Kidney (tissue), 14 donors: ENCODE measurements around the gene VPS52. TPM values are rescaled to one million over a fixed set of nuclear protein-coding genes. Genes with fewer than 3 reads are reported as not detected.

Experiments
- DNase-seq, 5 donors: peaks; one replicate each; pipeline ENCODE4 v3.0.0-alpha.2; 2013 to 2020
- FAIRE-seq: peaks from 2 replicates; lab custom pipeline; 2012; peaks lifted over from hg19 to GRCh38; lab: Jason Lieb, UNC
- H3K27ac ChIP-seq, 2 donors: one replicate each; pipeline ENCODE4 v1.7.0; 2013; ENCODE audit warnings: low read depth in 2 of 2, low read length in 2 of 2, inconsistent platforms in 1 of 2
- H3K27me3 ChIP-seq: one replicate; pipeline ENCODE4 v1.7.1; 2013; ENCODE audit warnings: low read length, inconsistent platforms; ENCODE audit not compliant: control insufficient read depth, insufficient read depth
- H3K36me3 ChIP-seq, 3 donors: one replicate each; pipeline versions ENCODE4 v1.7.0 to v1.7.1; 2013; ENCODE audit warnings: low read length in 3 of 3, control low read depth in 1 of 3, inconsistent platforms in 1 of 3; ENCODE audit not compliant: insufficient read depth in 3 of 3, control insufficient read depth in 2 of 3
- H3K4me1 ChIP-seq, 3 donors: one replicate each; pipeline versions ENCODE4 v1.7.0 to v1.7.1; 2013; ENCODE audit warnings: low read length in 3 of 3, inconsistent platforms in 1 of 3, low read depth in 1 of 3; ENCODE audit not compliant: control insufficient read depth in 2 of 3, insufficient read depth in 2 of 3
- H3K4me3 ChIP-seq, 3 donors: one replicate each; pipeline versions ENCODE4 v1.7.0 to v1.8.1; 2013; ENCODE audit warnings: low read length in 3 of 3, control low read depth in 1 of 3, inconsistent platforms in 1 of 3
- H3K9ac ChIP-seq, 3 donors: one replicate each; pipeline versions ENCODE4 v1.7.0 to v1.7.1; 2013; ENCODE audit warnings: low read length in 3 of 3, control low read depth in 1 of 3, inconsistent platforms in 1 of 3
- H3K9me3 ChIP-seq, 3 donors: one replicate each; pipeline versions ENCODE4 v1.7.0 to v1.7.1; 2013; ENCODE audit warnings: low read length in 3 of 3, control low read depth in 1 of 3, inconsistent platforms in 1 of 3; ENCODE audit not compliant: control insufficient read depth in 2 of 3, insufficient read depth in 1 of 3
- CTCF ChIP-seq: IDR thresholded peaks from 3 replicates; pipeline ENCODE4 v1.5.1; 2012; ENCODE audit warnings: mild to moderate bottlenecking, moderate library complexity, borderline replicate concordance; ENCODE audit not compliant: insufficient read depth; ENCODE audit errors: extremely low read depth
- intact Hi-C: fragments of 100-400 bp; cut with DNase I; formaldehyde crosslinking; loops from one replicate; pipeline ENCODE4 v1.11.1; 2022
- polyA plus RNA-seq: library from polyadenylated mRNA; stranded (reverse); fragments of 350-450 nt; fragmentation: Illumina TruSeq; extraction: RNeasy Lipid Tissue Mini Kit (QIAGEN cat#74804); gene quantifications from one replicate; pipeline ENCODE4 v1.2.3, GENCODE V29; 2014; ENCODE audit warnings: low read depth, low replicate concordance; ENCODE audit not compliant: insufficient read depth
- total RNA-seq: library from RNA; stranded (reverse); fragmentation: NEBNext Ultra II Directional; extraction: Animal tissue kit (Norgen Biotek cat#: 25700); gene quantifications from one replicate; pipeline ENCODE4 v1.2.1, GENCODE V29; 2021
- donor health status: control.
- donor health status: control.
- donor health status: control.
- donor health status: control.
- donor health status: control.
- donor health status: DM: yes; HTN: yes; CAD: no.
- donor health status: Normal renal cell carcinoma (clear cell type).

VPS52 gene
- total and polyA plus RNA-seq, 2 donors from 2014 or later, result 35.8 to 64.4 TPM

- H3K27ac ChIP-seq, result peak overlapping the region in 1 of 2 donors; percentile 78
- DNase-seq (peak in 1 of 5 donors; percentile 57), FAIRE-seq (no peak)
- H3K36me3 ChIP-seq, result peaks cover 11 to 27% (median 19%) of the 10 kb centered on the region in 3 donors
- H3K4me3 ChIP-seq, result peak overlapping the region; percentile 69 to 91 (median 78)
- H3K27me3 ChIP-seq, result no peaks in the 10 kb centered on the region
- H3K4me1 ChIP-seq, result peaks cover 5 to 37% (median 19%) of the 10 kb centered on the region in 3 donors
- no peaks in the 10 kb centered on the region for H3K9me3 ChIP-seq
- intact Hi-C loops, result no loop called here
- no peak for TF ChIP-seq CTCF
- H3K9ac ChIP-seq, result peak overlapping the region in 2 of 3 donors; percentile 8 to 80
These were observed 66.3 kb downstream of the VPS52 start for GRCh38 chr6:33205191-33206026.

GRCh38 chr6:33204415-33205190 lies 67.1 kb downstream of the VPS52 start, which contains the start of gene HSD17B8:
TSS of gene HSD17B8 (plus strand) at chr6:33204655. CDS start at chr6:33204669, 14 bp downstream.
- intact Hi-C loops, result no loop called here
- Histone ChIP-seq H3K4me3 (peak within 1 kb of the TSS; percentile 69 to 91 (median 78)), H3K27ac (peak within 1 kb of the TSS; percentile 68 to 78), H3K27me3 (no peaks in the 10 kb centered on the region), H3K9ac (peak within 1 kb of the TSS; percentile 18 to 80 (median 64)), H3K9me3 (no peaks in the 10 kb centered on the region), H3K4me1 (peaks cover 5 to 39% (median 19%) of the 10 kb centered on the region in 3 donors), H3K36me3 (peaks cover 11 to 20% (median 16%) of the 10 kb centered on the region in 3 donors)
- no peak for TF ChIP-seq CTCF
- DNase-seq (peak; percentile 96 to 98 (median 97)), FAIRE-seq (no peak)

GRCh38 chr6:33204165-33204414 lies 67.6 kb downstream of the VPS52 start:
- intact Hi-C loops, result no loop called here
- peak overlapping the region in 1 of 3 donors; percentile 91 for H3K4me3 ChIP-seq
- H3K9ac ChIP-seq, result no peak overlapping the region
- no peaks in the 10 kb centered on the region for H3K9me3 ChIP-seq
- peaks cover 5 to 41% (median 22%) of the 10 kb centered on the region in 3 donors for H3K4me1 ChIP-seq
- no peaks in the 10 kb centered on the region for H3K27me3 ChIP-seq
- H3K27ac ChIP-seq, result no peak overlapping the region
- TF ChIP-seq CTCF, result no peak
- peaks cover 11 to 18% (median 14%) of the 10 kb centered on the region in 3 donors for H3K36me3 ChIP-seq
- no peak for FAIRE-seq
- no peak for DNase-seq
